HAP-1 (cell line): Measurements from ENCODE around the gene KRTAP10-6.
"Not testable (repeated sequence)": the region's sequence is repeated elsewhere in the genome, so short reads cannot be mapped to it uniquely, and the experiment has no call there.

ENCODE experiments used
- DNase-seq, 2 experiments: peaks; one replicate each; pipeline ENCODE4 v3.0.0-alpha.2; 2016 to 2020; ENCODE audit warnings: low spot score in 2 of 2
- H3K27me3 ChIP-seq: fragments of 250-450 bp; sonication (Bioruptor Pico); 2 replicates; pipeline ENCODE4 v1.5.1; 2020; ENCODE audit warnings: low read depth, mild to moderate bottlenecking, moderate library complexity
- H3K36me3 ChIP-seq: fragments of 250-450 bp; sonication (Bioruptor Pico); replicated peaks from 2 replicates; pipeline ENCODE4 v1.5.1; 2020; ENCODE audit warnings: mild to moderate bottlenecking
- H3K4me1 ChIP-seq: fragments of 250-450 bp; sonication (Bioruptor Pico); 2 replicates; pipeline ENCODE4 v1.5.1; 2020; ENCODE audit warnings: mild to moderate bottlenecking
- H3K4me3 ChIP-seq: fragments of 250-450 bp; sonication (Bioruptor Pico); 2 replicates; pipeline ENCODE4 v1.5.1; 2020; ENCODE audit warnings: mild to moderate bottlenecking, moderate library complexity
- H3K9me3 ChIP-seq: fragments of 250-450 bp; sonication (Bioruptor Pico); 2 replicates; pipeline ENCODE4 v1.5.1; 2020; ENCODE audit warnings: mild to moderate bottlenecking, moderate library complexity
- in situ Hi-C: fragments of 300-500 bp; cut with MboI; formaldehyde crosslinking; loops from 3 replicates; pipeline ENCODE4 v1.14.3; 2020; ENCODE audit warnings: low sequenced_read_pairs, inconsistent platforms, mixed read lengths

KRTAP10-6 gene

DNA sequence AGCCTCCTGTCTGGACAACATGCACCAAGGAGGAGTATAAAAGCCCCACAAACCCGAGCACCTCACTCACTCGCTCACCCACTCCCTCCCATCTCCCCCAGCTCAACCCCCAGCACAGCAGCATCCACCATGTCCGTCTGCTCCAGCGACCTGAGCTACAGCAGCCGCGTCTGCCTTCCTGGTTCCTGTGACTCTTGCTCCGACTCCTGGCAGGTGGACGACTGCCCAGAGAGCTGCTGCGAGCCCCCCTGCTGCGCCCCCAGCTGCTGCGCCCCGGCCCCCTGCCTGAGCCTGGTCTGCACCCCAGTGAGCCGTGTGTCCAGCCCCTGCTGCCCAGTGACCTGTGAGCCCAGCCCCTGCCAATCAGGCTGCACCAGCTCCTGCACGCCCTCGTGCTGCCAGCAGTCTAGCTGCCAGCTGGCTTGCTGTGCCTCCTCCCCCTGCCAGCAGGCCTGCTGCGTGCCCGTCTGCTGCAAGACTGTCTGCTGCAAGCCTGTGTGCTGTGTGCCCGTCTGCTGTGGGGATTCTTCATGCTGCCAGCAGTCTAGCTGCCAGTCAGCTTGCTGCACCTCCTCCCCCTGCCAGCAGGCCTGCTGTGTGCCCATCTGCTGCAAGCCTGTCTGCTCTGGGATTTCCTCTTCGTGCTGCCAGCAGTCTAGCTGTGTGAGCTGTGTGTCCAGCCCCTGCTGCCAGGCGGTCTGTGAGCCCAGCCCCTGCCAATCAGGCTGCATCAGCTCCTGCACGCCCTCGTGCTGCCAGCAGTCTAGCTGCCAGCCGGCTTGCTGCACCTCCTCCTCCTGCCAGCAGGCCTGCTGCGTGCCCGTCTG lies 18.5 kb downstream of the KRTAP10-6 start, which contains the start of gene KRTAP10-4:
KRTAP10-4 (plus strand) TSS at position 100 of the 827 bp plus-strand sequence; CDS start at position 130, 30 bp downstream.
- H3K4me1 ChIP-seq, H3K36me3 ChIP-seq, in situ Hi-C loops, DNase-seq, H3K9me3 ChIP-seq, H3K4me3 ChIP-seq, H3K27me3 ChIP-seq: not testable (repeated sequence)

DNA sequence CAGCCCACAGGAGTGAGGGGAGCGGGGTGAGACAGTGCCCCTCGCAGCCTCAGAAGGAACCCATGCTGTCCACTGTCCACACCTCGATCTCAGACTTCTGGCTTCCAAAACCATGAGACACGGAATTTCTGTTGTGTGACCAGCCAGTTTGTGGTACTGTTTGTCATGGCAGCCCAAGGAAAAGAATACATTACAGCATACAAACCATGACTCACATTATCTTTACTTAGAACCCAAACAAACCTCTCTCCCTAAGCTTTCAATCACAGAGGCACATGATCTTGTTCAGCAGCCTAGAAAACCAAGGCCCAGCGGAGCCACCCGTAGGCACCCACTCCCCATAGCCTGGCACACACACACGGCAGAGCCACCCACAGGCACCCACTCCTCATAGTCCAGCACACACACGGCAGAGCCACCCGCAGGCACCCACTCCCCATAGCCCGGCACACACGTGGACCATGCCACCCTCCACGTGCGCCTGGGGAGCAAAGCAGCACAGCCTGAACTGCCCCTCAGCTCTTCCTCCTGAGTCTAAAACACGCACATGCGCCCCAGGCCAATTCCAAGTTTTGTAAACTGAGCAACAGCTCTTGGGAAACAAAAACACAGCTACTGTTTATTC lies 19.2 kb downstream of the KRTAP10-6 start:
- H3K4me1 ChIP-seq, result no peaks in the 10 kb centered on the region
- H3K9me3 ChIP-seq, result no peaks in the 10 kb centered on the region
- in situ Hi-C loops, result no loop called here
- no peaks in the 10 kb centered on the region for H3K27me3 ChIP-seq
- no peaks in the 10 kb centered on the region for H3K36me3 ChIP-seq
- H3K4me3 ChIP-seq, result no peak overlapping the region
- no peak for DNase-seq

DNA sequence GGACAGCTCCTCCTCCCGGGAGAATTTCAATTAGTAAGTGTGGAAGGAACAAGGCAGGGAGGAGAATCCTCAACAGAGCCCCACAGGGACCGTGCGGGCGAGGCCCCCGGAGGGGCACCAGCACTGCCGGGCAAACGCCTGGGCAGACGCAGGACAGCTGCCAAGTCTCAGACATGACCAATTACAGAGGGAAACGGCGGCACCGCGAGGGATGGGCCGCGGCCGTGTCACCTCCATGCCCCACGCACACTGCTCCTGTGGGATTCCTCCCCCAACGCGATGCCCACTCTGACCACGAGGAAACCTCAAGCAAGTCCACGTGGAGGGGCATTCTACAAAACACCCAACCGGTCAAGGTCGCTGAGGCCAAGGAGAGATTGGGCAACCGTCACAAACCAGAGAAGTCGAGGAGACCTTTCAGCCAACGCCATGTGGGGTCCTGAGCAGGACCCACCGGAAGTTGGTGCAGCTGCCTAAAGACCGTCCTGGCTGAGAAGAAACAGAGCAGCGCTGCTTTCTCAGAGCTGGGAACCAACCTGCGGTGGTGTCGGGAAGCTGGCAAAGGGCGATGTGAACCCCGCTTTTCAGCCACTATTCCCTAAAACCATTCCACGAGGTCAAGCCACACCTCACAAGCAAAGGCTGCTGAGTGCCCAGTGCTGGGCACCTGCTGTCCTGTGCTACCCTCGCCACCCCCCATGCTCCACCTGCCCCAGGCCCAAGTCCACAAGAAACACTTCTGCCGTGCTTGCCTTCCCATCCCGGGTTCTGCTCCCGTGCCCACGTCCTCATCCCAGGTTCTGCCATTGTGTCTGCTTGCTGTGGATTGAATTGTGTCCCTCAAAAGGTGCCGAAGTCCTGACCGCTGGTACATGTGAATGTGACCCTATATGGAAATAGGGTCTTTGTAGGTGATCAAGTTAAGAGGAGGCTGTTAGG lies 20.2 kb downstream of the KRTAP10-6 start:
- H3K4me1 ChIP-seq, result no peaks in the 10 kb centered on the region
- H3K27me3 ChIP-seq, result no peaks in the 10 kb centered on the region
- no peaks in the 10 kb centered on the region for H3K9me3 ChIP-seq
- in situ Hi-C loops, result no loop called here
- H3K36me3 ChIP-seq, result no peaks in the 10 kb centered on the region
- no peak overlapping the region for H3K4me3 ChIP-seq
- DNase-seq, result no peak

DNA sequence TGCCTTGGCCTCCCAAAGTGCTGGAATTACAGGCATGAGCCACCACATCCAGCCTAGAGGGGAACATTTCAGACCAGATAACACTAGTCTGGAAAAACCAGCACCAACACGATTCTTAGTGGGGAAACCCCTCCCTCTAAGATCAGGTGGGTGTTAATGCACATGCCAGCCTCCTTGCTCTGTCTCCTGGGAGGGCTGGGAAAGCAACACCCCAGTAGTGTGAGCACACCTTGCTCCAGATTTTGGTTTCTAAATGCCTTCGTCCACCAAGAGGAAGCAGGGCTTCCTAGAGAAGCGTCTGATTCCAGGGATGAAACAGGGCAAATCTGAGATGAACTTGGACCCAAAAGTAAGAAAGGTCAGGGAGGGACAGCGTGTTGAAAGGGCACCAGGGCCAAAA lies 21.0 kb downstream of the KRTAP10-6 start:
- no peaks in the 10 kb centered on the region for H3K36me3 ChIP-seq
- in situ Hi-C loops, result no loop called here
- DNase-seq, result no peak
- H3K9me3 ChIP-seq, result no peaks in the 10 kb centered on the region
- no peaks in the 10 kb centered on the region for H3K4me1 ChIP-seq
- H3K27me3 ChIP-seq, result no peaks in the 10 kb centered on the region
- no peak overlapping the region for H3K4me3 ChIP-seq

DNA sequence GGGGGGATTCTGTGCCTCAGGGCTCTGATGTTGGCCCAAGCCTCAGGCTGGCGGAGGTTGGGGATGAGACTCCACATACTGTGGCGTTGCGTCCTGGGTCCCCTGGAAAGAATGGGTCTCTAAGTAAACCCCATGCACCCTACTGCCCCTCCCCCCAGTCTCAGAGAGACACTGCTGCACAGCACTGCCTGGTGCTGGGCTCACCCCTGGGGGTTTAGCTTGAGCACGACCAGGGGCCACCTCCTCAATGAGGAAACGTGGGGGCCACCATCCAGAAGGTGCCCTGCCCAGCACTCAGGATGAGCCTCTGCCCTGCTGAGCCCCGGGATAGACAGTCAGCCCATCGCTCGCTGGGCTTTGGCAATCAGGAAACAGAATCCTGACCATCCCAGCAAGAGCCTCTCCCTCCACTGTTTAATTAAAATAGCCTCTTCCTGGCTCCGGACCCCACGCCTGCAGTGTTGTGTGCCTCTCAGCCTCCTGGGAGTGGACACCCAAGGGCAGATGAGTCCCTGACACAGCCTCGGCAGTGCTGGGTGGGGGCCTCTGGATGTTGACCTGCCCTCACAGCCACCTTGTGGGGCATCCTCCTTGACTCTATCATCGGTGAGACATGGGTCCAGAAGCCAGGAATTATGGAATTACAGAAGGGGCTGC lies 22.3 kb downstream of the KRTAP10-6 start:
- Histone ChIP-seq H3K36me3 (no peaks in the 10 kb centered on the region), H3K27me3 (no peaks in the 10 kb centered on the region), H3K9me3 (no peaks in the 10 kb centered on the region), H3K4me1 (no peaks in the 10 kb centered on the region), H3K4me3 (no peak overlapping the region)
- DNase-seq, result no peak
- in situ Hi-C loops, result no loop called here

DNA sequence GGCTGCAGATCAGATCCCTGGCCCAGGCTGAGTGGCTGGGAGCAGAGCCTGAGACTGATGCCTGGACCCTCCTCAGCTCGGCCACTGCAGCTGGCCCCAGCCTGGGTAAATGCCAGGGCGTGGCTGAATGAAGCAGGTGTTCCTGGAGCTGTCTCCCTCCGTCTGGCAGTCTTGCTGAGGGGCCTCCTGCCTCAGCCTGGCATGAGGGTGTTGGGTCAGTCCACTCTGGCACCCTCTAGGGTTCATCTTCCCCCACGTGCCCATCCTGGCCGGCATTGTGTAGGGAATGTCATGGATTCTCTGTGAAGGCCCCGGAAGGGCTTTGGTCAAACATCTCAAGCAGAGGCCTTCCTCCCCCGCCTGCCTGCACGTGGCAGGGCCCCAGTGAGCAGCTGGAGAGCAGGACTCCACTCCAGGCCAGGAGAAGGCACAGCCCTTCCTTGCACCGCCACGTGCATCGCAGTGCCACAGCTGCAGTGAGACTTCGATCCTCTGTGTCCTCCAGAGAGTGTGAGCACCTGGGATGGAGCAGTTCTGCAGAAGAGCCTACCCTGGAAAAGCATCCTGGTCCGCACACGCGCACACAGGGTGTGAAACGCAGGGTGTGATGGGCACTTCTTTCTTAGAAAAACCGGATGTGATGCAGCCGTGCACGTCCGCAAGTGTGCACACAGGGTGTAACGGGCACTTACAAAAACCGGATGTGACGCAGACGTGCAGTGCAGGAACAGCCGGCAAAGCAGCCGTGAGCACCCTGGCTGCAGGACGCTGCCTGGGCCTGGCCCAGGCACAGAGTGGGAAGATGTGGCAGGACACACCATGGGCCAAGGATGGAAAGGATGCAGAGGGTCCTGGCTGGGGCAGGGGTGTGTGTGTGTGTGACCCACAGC lies 23.4 kb downstream of the KRTAP10-6 start:
- Histone ChIP-seq H3K36me3 (no peaks in the 10 kb centered on the region), H3K4me3 (no peak overlapping the region), H3K9me3 (no peaks in the 10 kb centered on the region), H3K27me3 (no peaks in the 10 kb centered on the region), H3K4me1 (no peaks in the 10 kb centered on the region)
- no peak for DNase-seq
- in situ Hi-C loops, result no loop called here

DNA sequence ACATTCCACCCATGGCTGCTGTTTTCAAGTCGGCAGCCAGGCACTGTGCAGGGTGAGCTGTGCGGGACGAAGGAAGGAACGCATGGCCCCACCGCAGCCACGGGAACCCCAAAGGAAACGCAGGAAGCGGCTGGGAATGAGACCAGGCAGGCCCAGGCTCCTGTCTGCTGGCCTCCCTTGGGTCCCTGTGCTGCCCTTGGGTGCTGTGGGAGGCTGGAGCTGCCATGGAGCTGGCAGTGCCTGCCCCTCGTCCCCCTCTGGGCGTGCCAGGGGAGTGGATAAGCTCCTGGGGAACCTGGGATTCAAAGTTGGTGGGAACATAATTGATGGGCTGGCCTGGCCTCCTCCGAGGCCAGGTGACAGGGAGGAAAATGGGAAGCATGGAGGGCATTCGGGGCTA lies 24.0 kb downstream of the KRTAP10-6 start:
- Histone ChIP-seq H3K4me1 (no peaks in the 10 kb centered on the region), H3K27me3 (no peaks in the 10 kb centered on the region), H3K4me3 (no peak overlapping the region), H3K9me3 (no peaks in the 10 kb centered on the region), H3K36me3 (no peaks in the 10 kb centered on the region)
- DNase-seq, result no peak
- in situ Hi-C loops, result no loop called here

DNA sequence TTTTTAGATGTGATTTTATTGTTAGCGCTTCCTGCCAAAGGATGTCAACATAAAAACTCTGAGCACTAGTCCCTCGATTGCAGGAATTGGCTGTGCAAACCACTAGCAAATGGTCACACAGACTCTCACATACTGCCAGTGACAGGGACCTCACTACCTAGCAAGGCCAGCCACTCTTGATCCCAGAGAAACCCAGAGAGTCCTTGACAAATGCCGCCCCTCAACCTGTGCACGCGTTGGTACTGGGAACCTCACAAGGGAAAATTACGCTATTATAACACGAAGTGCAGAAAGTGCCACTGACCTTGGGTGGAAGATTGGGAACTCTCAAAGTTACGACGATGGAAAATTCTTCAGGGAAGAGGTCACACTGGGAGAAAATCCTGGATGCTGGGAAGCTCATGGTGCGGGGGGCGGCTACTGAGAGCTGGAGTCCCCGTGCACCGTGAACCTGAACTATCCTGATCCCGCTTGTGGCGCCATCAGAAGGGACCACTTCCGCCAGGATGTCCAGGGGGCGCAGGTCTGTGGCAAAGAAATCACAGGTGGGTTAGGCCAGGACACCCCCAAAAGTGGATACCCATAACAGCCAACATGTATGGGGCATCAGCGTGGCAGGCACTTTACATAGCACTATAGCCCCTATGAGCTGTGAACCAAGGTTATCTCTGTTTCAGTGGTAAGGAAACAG lies 24.7 kb downstream of the KRTAP10-6 start:
- H3K9me3 ChIP-seq, result no peaks in the 10 kb centered on the region
- no peaks in the 10 kb centered on the region for H3K36me3 ChIP-seq
- H3K4me1 ChIP-seq, result no peaks in the 10 kb centered on the region
- DNase-seq, result no peak
- H3K4me3 ChIP-seq, result no peak overlapping the region
- H3K27me3 ChIP-seq, result no peaks in the 10 kb centered on the region
- in situ Hi-C loops, result no loop called here

DNA sequence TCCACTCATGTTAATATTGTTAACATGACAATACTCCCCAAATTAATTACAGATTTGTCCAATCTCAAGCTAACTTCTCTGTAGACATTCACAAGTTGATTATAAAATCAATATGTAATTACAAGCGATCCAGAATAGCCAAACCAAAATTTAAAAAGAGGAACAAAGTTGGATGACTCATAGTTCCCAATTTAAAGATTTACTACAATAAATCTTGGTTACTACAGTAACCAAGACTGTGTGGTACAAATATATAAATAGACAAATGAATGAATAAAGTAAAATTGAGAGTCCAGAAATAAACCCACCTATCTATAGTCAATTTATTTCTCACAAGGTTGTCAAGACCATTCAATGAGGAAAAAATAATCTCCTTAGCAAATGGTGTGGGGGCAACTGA lies 25.9 kb downstream of the KRTAP10-6 start:
- no peaks in the 10 kb centered on the region for H3K4me1 ChIP-seq
- no peak for DNase-seq
- H3K27me3 ChIP-seq, result no peaks in the 10 kb centered on the region
- H3K36me3 ChIP-seq, result no peaks in the 10 kb centered on the region
- in situ Hi-C loops, result no loop called here
- H3K4me3 ChIP-seq, result no peak overlapping the region
- no peaks in the 10 kb centered on the region for H3K9me3 ChIP-seq

DNA sequence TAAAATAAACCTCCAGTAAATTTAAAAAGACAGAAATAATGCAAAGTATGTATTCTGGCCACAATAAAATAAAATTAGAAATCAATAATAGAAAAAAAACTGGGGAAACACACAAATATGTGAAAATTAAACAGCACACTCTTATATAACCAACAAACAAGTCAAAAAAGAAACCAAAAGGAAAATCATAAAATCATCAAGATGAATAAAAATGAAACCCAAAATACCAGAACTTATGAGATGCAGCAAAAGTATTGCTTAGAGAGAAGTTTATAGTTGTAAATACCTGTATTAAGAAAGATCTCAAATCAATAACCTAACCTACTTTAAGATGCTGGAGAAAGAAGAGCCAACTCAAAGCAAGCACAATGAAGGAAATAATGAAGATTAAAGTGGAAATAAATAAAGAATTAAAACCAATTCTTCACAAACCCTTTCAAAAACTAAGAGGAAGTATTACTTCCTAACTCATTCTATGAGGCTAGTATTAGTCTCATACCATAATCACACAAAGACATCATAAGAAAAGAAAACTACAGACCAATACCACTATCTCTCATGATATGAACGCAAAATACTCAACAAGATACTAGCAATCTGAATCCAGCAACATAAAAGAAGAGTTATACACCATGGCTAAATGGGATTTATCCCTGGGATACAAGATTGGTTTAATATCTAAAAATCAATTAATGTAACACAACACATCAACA lies 27.3 kb downstream of the KRTAP10-6 start:
- Histone ChIP-seq H3K4me1 (no peaks in the 10 kb centered on the region), H3K9me3 (no peaks in the 10 kb centered on the region), H3K27me3 (no peaks in the 10 kb centered on the region; the same call in 1 of the 2 replicates), H3K36me3 (no peaks in the 10 kb centered on the region), H3K4me3 (no peak overlapping the region)
- no peak for DNase-seq
- in situ Hi-C loops, result no loop called here

DNA sequence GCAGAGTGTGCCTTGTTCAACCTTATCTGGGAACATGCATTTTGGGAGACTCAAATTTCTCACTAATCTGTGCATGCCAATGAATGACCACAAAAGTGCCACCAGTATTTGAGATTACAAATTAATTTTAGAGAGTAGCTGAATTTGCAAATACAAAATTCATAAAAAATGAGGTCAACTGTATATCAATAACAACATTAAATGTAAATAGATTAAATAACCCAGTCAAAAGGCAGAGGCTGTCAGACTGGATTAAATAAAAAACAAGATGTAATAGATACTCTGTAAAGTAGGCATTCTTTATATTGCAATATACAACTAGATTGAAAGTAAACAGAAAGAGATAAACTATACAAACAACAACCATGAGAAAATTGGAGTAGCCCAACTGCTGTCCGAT lies 28.2 kb downstream of the KRTAP10-6 start:
- in situ Hi-C loops, result no loop called here
- no peak overlapping the region for H3K4me3 ChIP-seq
- no peak for DNase-seq
- H3K27me3 ChIP-seq, result no peaks in the 10 kb centered on the region; the same call in 1 of the 2 replicates
- H3K4me1 ChIP-seq, result no peaks in the 10 kb centered on the region
- no peaks in the 10 kb centered on the region for H3K9me3 ChIP-seq
- no peaks in the 10 kb centered on the region for H3K36me3 ChIP-seq

DNA sequence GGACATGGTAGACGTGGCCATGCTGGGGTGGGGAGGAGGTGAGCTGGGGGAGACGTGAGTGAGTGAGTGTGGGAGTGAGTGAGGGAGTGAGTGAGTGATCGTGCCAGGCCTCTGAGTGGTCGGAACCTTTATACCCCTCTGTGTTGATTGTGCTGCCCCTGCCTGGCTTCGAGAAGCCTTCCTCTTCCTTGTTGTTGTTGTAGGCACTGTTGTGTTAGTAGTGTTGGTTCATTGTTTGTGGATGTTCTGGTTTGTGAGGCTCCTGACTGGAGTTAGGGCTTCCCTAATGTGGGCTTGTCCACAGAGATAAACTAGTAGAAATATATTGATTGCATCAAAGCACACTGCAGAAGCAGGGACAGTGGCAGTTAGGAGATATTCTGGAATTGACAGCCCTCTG lies 33.6 kb downstream of the KRTAP10-6 start, which contains the start of gene KRTAP10-3:
KRTAP10-3 (minus strand) TSS at position 101 of the 400 bp plus-strand sequence; CDS start at position 21, 80 bp downstream.
- in situ Hi-C loops, result no loop called here
- no peak within 1 kb of the TSS for H3K4me3 ChIP-seq
- DNase-seq, result no peak
- no peaks in the 10 kb centered on the region for H3K9me3 ChIP-seq
- H3K4me1 ChIP-seq, result no peaks in the 10 kb centered on the region
- H3K27me3 ChIP-seq, result peaks cover 19% of the 10 kb centered on the region
- no peaks in the 10 kb centered on the region for H3K36me3 ChIP-seq
